HG03280 (cell line): ENCODE data around the gene FGF1.

Source experiments
- ATAC-seq: cut with Tn5 transposase; IDR thresholded peaks from one replicate; pipeline ENCODE4 v1.9.1; 2021; ENCODE audit warnings: mild to moderate bottlenecking, moderate library complexity; ENCODE audit not compliant: unreplicated experiment

FGF1 gene

GRCh38 chr5:142697356-142698255 lies 11.7 kb upstream of the FGF1 start:
- no peak for ATAC-seq

DNA sequence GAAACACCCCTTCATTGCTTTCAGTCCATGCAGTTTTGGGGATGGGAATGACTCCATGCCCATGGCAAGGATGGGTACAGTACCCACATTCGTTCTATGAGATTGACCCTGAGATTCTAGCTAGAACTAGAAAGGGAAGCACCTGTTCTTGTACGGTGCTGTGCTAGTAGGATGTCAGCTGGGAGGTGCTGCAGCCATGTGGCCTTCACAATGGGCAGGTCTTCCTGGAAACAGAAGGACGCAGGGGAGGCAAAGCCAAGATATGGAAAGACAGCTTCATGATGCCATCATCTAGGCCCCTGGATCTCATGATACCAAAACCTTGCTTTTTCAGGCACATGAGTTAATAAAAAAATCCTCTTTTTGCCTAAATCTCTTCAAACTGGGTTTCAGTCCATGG lies 10.5 kb upstream of the FGF1 start:
- ATAC-seq: no peak

- no peak for ATAC-seq
These were observed 8.4 kb upstream of the FGF1 start for GRCh38 chr5:142694092-142694856.

GRCh38 chr5:142692321-142692894 lies 6.5 kb upstream of the FGF1 start:
- ATAC-seq: no peak

- ATAC-seq: no peak
These were observed 4.8 kb upstream of the FGF1 start for GRCh38 chr5:142690667-142691066.

- ATAC-seq: no peak
These were observed 3.2 kb upstream of the FGF1 start for GRCh38 chr5:142689081-142689480.

DNA sequence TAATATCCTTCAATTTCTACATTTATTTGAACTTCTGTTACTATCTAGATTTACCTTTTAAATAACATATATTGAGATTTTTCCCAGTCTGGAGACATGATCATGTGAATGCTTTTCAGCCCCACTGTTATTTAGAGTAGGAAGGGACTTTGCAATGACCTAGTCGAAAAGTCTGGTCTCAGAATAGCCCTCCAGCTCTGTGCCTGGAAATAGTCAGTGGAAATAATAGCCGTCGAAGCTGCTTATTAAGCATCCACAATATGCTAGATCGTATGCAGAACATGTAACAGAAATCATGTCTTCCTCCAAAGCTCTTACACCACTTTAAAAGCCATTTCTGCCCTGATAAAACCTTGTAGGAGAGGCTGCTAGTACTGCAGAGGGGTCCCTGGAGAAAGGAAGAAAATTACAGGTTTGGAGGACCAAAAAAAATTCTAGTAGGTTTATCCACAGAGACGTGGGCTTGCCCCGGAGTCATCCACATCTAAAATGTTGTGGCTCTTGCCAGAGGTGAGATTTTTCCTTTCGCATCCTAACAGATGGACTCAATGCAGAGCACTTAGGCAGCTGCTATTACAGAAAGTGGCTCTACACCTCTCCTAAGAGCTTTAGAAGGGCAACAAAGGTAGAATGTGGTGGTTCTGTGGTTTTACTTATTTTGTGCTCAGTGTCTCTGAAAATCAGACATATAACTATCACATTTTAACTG lies 2.5 kb upstream of the FGF1 start:
- ATAC-seq: no peak

DNA sequence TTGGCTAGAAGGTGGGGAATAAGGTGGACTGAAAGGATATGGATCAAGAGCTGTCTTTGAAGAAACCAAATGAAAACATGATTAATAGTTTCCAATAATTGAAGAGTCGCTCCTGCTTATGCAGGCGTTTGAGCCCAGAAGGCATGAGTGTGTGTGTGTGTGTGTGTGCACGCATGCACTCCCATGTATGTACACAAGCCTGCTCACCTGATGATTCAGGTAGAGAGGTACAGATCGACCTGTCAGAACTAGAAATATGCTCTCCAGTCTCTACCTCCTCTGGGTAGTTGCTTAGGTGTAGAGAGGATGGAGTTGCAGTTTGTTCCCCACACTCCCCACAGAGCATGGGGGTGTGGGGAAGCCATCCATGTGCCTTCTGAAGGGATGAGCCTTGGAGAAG lies 1.1 kb upstream of the FGF1 start:
- ATAC-seq: no peak

DNA sequence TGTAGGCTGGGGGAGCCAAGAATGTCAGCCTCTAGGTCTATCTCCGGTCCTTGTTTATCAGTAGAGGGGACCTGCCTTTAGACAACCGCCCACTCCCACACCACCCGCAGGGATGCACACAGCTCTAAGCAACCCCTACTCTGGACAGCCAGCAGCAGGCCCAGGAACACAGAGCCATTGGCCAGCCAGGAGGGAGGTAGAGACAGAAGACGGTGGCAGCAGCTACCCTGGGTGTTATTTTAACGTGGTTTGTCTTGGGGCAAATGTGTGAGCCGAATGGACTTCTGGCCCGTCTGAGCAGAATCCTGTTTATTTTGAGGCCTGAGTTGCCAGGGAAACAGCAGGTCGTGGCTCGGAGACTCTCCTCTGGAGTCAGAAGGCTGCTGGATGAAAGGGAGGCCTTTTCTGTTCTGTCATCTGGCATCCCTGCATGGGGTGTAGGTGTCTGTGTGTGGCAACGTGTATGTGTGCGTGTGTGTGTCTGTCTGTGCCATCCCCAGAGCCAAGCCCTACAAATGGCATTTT lies 382 bp upstream of the FGF1 start:
- ATAC-seq: no peak

GRCh38 chr5:142684508-142685041 lies 1.3 kb downstream of the FGF1 start:
- no peak for ATAC-seq

DNA sequence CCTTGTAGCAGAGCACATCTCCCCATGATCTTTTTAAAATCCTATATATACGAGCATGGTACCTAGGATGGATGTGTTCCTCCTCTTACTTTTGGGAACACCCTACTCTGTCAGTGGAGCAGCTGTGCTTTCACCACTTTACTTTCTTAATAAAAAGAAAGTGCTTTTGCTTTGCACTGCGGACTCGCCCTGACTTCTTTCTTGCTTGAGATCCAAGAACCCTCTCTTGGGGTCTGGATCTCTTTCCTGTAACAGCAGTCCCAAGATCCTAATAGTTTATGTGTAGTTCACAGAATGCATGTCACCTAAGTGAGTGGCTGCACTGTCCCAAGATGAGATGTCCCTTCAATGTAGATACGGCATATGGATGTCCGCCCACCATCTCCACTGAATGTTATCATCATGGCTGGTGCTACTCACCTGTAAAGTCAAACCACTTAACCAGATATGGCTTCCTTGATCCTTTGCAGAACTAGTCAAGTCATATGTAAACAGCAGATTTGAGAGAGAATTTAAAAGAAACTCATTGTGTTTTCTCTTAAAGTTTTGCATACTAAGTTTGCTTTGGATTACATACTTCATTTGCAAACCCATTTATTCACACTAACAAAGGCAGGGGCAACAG lies 1.9 kb downstream of the FGF1 start:
- no peak for ATAC-seq

DNA sequence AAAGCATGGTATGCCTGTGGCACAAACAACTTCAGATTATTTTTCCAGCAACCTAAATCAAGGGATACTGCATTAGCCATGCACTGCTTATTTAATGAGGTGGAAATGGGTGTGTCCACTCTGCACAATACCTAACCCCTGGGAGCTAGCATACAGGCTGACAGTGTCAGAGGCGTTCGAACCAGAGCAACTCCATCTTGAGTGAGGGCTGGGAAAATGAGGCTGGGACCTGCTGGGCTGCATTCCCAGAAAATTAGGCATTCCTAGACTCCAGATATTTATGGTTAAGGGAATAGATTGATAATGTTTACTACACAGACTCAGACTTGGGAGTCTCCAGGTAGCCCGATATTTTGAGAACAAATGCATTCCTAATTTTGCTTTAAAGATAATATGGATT lies 2.8 kb downstream of the FGF1 start:
- no peak for ATAC-seq

- ATAC-seq: no peak
These were observed 5.2 kb downstream of the FGF1 start for GRCh38 chr5:142680605-142681259.

DNA sequence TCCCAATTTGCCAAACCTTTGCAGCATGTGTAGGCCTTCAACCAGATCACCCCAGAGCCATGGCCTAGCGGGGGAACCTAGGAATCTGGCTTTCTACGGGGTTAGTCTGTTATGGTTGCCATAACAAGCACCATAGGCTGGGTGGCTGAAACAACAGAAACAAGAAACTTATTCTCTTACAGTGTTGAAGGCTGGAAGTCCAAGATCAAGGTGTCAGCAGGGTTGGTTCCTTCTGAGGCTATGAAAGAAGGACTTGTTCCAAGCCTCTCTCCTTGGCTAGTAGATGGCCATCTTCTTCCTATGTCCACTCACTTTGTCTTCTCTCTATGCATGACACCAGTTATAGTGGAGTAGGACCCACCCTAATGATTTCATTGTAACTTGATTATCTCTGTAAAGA lies 6.1 kb downstream of the FGF1 start:
- ATAC-seq: no peak

DNA sequence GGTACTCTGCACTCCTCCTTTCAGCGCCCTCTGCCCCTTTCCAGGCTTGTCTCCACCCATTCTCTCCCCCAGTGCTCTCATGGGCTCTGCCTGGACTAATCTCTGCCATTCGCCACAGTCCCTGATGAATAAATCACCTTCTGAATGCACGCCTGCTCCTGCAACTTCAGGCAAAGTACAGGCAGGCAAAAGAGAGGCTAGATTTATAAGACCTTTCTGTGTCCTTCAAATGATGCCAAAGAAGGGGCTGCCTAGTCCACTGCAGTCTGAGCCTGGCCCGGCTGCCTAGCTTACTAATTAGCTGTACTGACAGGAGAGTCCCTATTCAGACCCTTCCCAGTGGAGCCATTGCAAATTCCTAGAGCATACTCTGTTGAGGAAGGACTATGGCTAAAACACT lies 7.4 kb downstream of the FGF1 start:
- no peak for ATAC-seq

DNA sequence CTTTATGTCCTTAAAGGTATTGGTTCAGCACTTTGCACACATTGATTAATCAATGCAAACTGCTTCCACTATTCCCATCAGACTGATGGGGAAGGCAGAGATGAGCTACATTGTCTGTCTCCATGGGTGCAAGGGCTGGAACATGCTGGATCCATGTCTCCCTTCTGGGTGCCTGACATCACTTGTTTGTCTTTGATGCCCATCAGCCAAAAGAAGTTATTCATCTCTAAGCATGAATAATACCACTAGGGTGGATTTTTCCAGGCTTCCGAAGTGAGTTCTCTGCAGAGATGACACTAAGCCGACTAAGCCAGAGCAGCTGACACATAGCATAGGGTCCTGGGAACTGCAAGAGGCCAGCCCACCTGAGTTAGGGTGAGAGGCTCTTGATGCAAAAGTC lies 8.7 kb downstream of the FGF1 start:
- no peak for ATAC-seq

- ATAC-seq: no peak
These were observed 9.6 kb downstream of the FGF1 start for GRCh38 chr5:142676318-142676717.

- no peak for ATAC-seq
These were observed 11.1 kb downstream of the FGF1 start for GRCh38 chr5:142674531-142675469.

GRCh38 chr5:142671801-142672200 lies 14.1 kb downstream of the FGF1 start:
- ATAC-seq: no peak
